ENCODE results near the gene FCRL6. TPM values are rescaled to one million over a fixed set of nuclear protein-coding genes. Genes with fewer than 3 reads are reported as not detected.
A peak's percentile ranks its signal among the peaks of the same experiment; 100 is the strongest.

The FCRL6 gene
- total RNA-seq, 1 donor from 2014 or later = not detected

- Mint-ChIP-seq H3K36me3 (ENCODE audit: low read depth) (no peaks in the 10 kb centered on the region), H3K27me3 (ENCODE audit: low read depth) (peaks cover 19% of the 10 kb centered on the region), H3K27ac (ENCODE audit: unreplicated experiment) (no peak overlapping the region), H3K4me1 (ENCODE audit: low read depth) (no peaks in the 10 kb centered on the region), H3K4me3 (ENCODE audit: unreplicated experiment) (no peak overlapping the region), H3K9me3 (ENCODE audit: low read depth) (no peaks in the 10 kb centered on the region)
- TF ChIP-seq CTCF (IDR thresholded peaks at IDR 0.05) = peak; percentile 88
- no peak for DNase-seq (ENCODE audit: low spot score)
Measured at GRCh38 chr1:159798893-159799292, 3.3 kb upstream of the FCRL6 start.

GRCh38 chr1:159799446-159799985, 2.6 kb upstream of the FCRL6 start:
- H3K4me3 Mint-ChIP-seq (ENCODE audit: unreplicated experiment) = no peak overlapping the region
- DNase-seq (ENCODE audit: low spot score) = no peak
- no peaks in the 10 kb centered on the region for H3K36me3 Mint-ChIP-seq (ENCODE audit: low read depth)
- no peaks in the 10 kb centered on the region for H3K9me3 Mint-ChIP-seq (ENCODE audit: low read depth)
- peaks cover 17% of the 10 kb centered on the region for H3K27me3 Mint-ChIP-seq (ENCODE audit: low read depth)
- TF ChIP-seq CTCF (IDR thresholded peaks at IDR 0.05) = no peak
- no peaks in the 10 kb centered on the region for H3K4me1 Mint-ChIP-seq (ENCODE audit: low read depth)
- H3K27ac Mint-ChIP-seq (ENCODE audit: unreplicated experiment) = no peak overlapping the region

- Mint-ChIP-seq H3K4me1 (ENCODE audit: low read depth) (no peaks in the 10 kb centered on the region), H3K4me3 (ENCODE audit: unreplicated experiment) (no peak overlapping the region), H3K27ac (ENCODE audit: unreplicated experiment) (no peak overlapping the region), H3K36me3 (ENCODE audit: low read depth) (no peaks in the 10 kb centered on the region), H3K27me3 (ENCODE audit: low read depth) (peaks cover 19% of the 10 kb centered on the region), H3K9me3 (ENCODE audit: low read depth) (no peaks in the 10 kb centered on the region)
- no peak for DNase-seq (ENCODE audit: low spot score)
- TF ChIP-seq CTCF (IDR thresholded peaks at IDR 0.05) = no peak
Measured at GRCh38 chr1:159800177-159800930, 1.8 kb upstream of the FCRL6 start.

GRCh38 chr1:159803956-159804689, 2.0 kb downstream of the FCRL6 start:
- TF ChIP-seq CTCF (IDR thresholded peaks at IDR 0.05) = no peak
- no peak overlapping the region for H3K4me3 Mint-ChIP-seq (ENCODE audit: unreplicated experiment)
- no peaks in the 10 kb centered on the region for H3K9me3 Mint-ChIP-seq (ENCODE audit: low read depth)
- H3K4me1 Mint-ChIP-seq (ENCODE audit: low read depth) = no peaks in the 10 kb centered on the region
- DNase-seq (ENCODE audit: low spot score) = no peak
- peaks cover 12% of the 10 kb centered on the region for H3K27me3 Mint-ChIP-seq (ENCODE audit: low read depth)
- H3K27ac Mint-ChIP-seq (ENCODE audit: unreplicated experiment) = no peak overlapping the region
- no peaks in the 10 kb centered on the region for H3K36me3 Mint-ChIP-seq (ENCODE audit: low read depth)

- Mint-ChIP-seq H3K4me1 (ENCODE audit: low read depth) (no peaks in the 10 kb centered on the region), H3K9me3 (ENCODE audit: low read depth) (no peaks in the 10 kb centered on the region), H3K36me3 (ENCODE audit: low read depth) (no peaks in the 10 kb centered on the region), H3K27ac (ENCODE audit: unreplicated experiment) (no peak overlapping the region), H3K4me3 (ENCODE audit: unreplicated experiment) (no peak overlapping the region), H3K27me3 (ENCODE audit: low read depth) (peaks cover 12% of the 10 kb centered on the region)
- no peak for TF ChIP-seq CTCF (IDR thresholded peaks at IDR 0.05)
- no peak for DNase-seq (ENCODE audit: low spot score)
Measured at GRCh38 chr1:159804924-159805323, 2.8 kb downstream of the FCRL6 start.
